LoVo (cell line): ENCODE data around the gene GZMM.

Experiments used
- DNase-seq: peaks from one replicate; pipeline ENCODE4 v3.0.0-alpha.2; 2016; ENCODE audit warnings: low spot score

Gene GZMM

DNA sequence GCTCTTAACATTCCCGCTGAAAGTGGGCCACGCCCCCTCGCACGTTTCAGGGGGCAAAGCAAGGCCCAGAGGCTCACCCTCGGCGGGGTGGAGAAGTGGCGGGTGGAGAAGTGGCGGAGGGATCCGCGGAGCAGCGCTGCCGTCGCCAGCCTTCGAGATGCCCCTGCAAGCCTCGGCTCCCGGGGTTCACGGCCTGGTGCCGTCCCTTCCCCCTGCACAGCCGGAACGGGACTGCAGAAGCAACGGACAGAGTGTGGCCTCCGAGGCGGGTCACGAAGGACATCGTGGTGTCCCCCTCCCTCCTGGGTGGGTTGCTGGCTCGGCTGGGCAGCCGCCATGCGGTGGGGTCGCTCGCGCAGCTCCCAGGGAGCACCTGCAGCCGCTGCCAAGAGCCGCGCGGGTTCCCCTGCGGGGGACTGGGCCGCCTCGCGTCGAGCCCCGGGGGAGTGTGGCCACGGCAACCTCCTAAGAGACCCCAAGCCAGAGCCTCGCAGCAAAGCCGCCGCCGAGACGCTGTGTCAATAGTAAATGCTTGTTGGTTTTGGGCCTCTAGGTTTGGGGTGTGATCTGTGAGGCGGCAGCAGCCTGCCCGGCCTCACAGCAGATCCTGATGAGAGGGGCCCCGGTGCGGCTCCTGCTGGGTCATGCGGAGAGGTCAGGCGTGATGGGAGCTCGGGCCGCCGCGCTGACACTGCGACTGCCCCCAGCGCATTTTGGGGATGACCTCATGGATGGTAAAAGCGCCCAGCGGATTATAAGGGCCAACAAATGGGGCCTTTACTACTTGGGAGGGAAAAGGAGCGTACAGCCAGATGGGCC is 31.1 kb upstream of the GZMM start:
- no peak for DNase-seq

DNA sequence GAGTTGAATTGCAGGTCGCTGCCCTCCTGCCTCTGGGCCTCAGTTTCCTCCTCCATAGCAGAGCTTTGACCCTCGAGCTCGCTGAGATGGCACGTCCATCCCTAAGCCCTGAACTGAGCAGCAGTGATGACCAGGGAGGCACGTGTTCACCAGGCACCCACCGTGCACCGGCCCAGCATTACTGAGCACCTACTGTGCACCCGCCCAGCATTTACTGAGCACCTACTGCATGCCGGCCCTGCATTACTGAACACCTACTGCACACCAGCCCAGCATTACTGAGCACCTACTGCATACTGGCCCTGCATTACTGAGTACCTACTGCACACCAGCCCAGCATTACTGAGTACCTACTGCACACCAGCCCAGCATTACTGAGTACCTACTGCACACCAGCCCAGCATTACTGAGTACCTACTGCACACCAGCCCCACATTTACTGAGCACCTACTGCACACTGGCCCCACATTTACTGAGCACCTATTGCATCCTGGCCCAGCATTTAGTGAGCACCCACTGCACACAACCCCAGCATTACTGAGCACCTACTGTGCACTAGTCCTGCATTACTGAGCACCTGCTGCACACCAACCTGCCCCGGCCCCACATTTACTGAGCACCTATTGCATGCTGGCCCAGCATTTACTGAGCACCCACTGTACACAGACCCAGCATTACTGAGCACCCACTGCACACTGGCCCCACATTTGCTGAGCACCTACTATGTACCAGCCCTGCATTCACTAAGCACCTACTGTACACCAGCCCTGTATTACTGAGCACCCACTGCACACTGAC is 30.3 kb upstream of the GZMM start:
- DNase-seq = no peak

DNA sequence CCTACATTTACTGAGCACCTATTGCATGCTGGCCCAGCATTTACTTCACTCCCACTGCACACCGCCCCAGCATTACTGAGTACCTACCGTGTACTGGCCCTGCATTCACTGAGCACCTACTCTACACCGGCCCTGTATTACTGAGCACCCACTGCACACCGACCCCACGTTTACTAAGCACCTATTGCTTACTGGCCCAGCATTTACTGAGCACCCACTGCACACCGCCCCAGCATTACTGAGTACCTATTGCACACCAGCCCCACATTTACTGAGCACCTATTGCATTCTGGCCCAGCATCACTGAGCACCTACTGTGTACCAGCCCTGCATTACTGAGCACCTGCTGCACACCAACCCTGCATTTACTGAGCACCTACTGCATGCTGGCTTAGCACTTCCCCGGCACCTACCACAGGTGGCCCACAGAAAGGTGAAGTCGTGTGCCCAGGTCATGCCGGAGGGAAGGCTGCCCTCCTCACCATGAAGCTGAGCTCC is 29.6 kb upstream of the GZMM start:
- no peak for DNase-seq

DNA sequence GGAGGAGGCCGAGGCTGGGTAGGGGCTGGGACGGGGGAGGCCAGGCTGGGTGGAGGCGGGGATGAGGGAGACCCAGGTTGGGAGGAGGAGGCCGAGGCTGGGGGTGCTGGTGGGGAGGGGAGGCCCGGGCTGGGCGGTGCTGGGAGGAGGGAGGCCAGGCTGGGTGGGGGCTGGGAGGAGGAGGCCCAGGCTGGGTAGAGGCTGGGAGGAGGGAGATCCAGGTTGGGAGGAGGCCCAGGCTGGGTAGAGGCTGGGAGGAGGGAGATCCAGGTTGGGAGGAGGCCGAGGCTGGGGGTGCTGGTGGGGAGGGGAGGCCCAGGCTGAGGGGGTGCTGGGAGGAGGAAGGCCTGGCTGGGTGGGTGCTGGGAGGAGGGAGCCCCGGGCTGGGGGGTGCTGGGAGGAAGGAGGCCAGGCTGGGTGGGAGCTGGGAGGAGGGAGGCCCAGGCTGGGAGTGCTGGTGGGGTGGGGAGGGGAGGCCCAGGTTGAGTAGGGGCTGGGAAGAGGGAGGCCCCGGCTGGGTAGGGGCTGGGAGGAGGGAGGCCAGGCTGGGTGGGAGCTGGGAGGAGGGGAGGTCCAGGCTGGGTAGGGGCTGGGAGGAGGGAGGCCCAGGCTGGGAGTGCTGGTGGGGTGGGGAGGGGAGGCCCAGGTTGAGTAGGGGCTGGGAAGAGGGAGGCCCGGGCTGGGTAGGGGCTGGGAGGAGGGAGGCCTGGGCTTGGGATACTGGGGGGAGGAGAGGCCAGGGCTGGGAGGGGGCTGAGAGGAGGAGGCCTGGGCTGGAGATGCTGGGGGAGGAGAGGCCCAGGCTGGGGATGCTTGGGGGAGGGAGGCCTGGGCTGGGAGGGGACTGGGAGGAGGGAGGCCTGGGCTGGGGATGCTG is 25.9 kb upstream of the GZMM start:
- DNase-seq = no peak

DNA sequence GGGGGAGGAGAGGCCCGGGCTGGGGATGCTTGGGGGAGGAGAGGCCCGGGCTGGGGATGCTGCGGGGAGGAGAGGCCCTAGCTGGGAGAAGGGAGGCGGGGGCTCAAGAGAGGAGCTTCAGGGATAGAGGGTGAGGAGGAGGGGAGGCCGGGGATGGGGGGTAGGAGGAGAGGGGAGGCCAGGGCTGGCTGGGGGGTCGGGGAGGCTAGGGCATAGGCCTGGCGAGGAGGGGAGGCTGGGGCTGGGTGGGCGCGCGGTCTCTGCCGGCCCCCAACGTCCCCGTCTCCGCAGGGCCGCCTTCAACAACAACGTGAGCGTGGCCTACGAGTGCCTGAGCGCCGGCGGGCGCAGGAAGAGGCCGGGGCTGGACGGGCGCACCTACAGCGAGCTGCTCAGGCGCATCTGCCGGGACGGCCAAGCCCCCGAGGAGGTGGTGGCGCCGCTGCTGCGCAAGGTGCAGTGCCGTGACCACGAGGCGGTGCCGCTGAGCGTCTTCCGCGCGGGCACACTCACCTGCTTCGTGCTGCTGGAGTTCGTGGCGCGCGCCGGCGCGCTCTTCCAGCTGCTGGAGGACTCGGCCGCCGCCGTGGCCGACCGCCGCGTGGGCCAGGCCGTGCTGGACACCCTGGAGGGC is 25.1 kb upstream of the GZMM start:
- no peak for DNase-seq

DNA sequence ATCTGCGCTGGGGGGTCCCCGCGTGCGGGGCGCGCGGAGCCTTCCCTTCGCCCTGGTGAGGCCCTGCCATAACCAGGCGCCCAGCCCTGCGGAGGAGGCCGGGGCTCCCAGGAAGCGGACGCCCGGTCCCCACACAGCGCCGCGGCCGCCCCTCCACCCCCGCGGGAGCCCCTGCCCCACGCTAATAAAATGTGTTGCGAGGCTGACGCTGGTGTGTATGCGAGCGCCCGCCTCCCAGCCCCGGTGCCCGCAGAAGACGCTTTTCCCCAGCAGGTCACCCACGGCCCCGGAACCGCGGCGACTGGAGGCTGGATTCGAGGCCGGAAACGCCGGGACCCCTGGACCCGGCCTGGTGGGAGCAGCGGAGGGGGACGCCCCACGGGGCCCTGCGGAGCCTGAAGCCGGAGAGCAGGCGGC is 24.4 kb upstream of the GZMM start:
- DNase-seq = no peak

DNA sequence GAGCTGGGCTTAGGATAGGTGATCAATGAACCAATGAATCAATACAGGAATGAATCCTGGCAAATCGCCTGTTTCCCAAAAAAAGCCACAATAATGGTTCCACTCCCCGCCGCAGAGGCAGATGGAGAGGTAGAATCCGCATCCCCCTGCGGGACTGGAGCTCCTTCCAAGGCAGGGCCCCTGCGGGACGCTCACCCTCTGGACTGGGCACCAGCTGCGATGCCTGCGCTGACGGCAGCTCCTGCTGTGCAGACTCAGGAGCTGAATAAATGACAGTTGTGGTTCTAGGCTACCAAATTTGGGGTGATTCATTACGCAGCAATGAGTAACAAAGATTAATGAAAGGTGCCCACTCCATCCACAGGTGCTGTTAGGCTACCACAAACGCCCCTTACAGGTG is 21.1 kb upstream of the GZMM start:
- DNase-seq = no peak

DNA sequence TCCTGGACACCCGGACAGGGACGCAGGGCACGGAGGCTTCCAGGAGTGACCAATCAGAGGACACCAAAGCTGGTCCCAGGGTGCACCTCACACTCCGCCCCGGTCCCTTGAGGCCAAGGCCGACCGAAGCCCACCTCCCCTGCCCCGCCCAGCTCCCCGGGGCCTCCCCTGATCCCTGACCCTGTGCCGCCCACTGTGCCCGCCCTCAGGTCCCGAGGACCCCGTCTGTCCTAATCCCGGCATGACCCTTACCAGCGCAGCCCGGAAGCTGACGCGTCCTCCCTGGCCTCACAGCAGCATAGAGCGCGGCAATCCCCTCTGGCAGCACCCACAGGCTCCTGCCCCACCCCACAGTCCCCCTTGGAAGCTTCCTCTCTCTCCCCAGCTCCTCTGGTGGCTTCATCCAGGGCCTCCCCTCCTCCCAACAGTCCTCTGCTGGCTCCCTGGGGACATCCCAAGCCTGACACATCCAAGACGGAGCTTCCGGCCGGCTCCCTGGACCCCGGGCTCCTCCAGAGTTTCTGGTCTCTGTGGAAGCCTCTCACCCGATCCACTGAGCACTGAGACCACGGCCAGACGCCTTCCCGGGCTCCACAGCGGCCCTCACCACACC is 19.7 kb upstream of the GZMM start:
- DNase-seq = no peak

DNA sequence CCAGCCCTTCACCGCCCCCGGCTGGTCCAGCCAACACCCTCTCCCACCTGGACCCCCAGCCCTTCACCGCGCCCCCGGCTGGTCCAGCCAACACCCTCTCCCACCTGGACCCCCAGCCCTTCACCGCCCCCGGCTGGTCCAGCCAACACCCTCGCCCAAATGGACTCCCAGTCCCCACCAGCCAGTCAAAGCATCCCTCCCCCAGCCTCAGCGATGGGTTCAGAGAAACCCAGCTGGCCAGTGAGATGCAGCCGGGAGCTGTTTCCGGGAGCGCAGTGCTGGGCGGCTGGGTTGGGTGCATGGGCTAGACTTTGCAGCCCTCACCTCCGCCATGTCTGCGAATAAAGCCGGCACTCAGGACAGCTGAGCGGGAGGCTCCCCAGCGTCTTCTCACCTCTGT is 18.8 kb upstream of the GZMM start:
- DNase-seq = no peak

DNA sequence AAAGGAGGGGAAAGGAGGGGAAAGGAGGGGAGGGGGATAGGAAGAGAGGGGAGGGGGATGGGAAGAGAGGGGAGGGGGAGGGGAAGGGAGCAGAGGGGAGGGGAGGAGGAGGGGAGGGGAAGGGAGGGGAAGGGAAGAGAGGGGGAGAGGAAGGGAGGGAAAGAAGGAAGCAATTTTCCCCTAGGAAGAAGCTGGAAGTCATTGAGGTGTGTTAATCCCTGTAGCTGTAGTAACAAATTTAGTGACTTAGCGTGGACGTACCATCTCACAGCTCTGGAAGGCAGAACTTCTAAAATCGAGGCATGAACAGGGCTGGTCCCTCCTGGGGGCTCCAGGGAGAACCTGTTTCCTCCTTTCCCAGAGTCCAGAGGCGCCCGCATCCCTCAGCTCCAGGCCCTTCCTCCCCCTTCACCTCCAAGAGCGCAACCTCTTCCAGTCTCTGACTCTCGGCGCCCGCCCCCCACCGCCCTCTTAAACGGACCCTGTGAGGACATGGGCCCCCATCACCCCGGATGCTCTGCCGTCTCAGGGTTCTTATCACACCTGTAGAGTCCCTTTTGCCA is 17.9 kb upstream of the GZMM start:
- DNase-seq = no peak

DNA sequence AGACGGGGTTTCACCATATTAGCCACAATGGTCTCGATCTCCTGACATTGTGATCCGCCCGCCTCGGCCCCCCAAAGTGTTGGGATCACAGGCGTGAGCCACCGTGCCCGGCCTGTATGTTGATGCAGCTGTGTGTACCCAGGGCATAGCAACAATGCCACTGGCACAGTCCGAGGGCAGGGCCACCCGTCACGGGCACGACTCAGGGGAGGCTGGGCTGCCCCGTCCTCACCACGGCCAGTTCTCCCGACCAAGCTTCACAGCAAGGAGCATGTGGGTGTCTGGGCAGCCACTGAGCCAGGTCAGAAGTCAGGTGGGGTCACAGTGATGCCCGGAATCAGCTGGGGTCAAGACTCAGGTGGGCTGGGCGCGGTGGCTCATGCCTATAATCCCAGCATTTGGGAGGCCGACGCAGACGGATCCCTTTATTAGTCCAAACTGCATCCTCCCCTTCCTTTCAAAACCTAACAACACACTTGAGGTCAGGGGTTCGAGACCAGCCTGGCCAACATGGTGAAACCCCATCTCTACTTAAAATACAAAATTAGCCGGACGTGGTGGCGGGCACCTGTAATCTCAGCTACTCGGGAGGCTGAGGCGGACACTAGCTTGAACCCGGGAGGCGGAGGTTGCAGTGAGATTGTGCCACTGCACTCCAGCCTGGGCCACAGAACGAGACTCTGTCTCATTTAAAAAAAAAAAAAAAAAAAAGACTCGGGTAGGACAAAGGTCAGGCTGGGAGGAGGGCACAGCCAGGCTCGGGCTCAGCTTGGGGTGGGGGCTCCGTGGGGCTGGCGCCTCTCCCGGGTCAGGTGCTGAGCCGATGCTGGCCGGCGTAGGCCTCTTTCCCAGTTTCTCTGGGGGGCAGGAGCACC is 13.5 kb upstream of the GZMM start:
- no peak for DNase-seq

DNA sequence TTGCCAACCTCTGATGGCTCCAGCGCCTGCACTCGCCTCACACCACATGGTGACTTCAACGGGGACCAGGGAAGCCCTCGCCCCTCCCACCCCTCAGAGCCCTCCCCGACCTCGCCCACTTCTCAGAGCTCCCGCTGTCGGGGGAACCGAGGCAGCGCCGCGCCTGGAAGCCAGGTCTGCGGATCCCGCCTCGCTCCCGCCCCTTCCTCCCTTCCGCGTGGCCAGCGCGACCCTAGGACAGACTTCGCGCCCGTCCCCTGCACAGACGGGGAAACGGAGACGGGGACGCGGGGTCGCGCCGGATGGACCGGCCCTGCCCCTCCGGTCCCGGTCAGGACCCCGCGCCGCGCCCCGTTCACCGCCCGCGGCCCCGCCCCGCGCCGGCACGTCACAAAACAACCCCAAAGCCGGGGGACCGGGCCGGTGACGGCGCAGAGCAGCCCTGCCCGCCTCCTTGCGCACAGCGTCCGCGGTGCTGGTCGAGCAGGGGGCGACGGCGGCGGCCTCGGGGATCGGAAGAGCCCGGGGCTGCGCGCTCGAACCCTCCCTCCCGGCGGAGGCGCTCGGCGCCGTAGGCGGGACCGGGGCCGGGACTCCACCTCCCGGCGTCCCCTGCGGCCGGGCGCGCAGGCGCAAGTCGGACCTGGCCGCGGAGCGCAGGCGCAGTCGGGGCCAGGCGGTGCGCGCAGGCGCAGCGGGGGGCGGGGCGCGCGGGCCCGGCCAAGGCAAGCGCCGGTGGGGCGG is 12.7 kb upstream of the GZMM start:
- DNase-seq = peak; percentile 89

DNA sequence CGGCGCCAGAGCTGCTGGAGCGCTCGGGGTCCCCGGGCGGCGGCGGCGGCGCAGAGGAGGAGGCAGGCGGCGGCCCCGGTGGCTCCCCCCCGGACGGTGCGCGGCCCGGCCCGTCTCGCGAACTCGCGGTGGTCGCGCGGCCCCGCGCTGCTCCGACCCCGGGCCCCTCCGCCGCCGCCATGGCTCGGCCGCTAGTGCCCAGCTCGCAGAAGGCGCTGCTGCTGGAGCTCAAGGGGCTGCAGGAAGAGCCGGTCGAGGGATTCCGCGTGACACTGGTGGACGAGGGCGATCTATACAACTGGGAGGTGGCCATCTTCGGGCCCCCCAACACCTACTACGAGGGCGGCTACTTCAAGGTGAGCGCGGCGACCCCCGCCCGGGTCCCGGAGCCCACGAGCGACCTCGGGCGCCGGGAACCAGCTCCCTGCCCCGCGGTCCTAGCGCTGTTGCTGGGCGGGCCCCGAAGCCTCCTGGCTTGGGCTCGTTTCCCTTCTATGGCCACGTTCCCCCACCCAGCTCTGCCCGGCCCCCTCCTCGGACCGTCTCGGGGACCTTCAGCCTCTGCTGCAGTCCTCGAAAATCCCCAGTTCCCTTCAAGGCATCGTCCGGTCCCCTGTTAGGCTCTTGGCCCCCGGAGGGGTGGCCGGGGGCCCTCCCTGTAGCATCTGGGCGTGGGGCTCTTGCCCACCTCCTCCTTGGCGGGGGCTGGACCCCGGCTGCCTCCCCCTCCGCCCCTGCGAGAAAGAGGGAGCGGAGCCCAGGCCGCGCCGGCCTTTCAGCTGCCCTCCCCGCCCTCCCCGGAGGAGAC is 11.9 kb upstream of the GZMM start, which contains the start of gene CDC34:
Gene CDC34, plus strand, starts transcription at position 8 of the 808 bp plus-strand sequence. Its CDS starts 172 bp downstream, at position 180.
- DNase-seq = no peak

DNA sequence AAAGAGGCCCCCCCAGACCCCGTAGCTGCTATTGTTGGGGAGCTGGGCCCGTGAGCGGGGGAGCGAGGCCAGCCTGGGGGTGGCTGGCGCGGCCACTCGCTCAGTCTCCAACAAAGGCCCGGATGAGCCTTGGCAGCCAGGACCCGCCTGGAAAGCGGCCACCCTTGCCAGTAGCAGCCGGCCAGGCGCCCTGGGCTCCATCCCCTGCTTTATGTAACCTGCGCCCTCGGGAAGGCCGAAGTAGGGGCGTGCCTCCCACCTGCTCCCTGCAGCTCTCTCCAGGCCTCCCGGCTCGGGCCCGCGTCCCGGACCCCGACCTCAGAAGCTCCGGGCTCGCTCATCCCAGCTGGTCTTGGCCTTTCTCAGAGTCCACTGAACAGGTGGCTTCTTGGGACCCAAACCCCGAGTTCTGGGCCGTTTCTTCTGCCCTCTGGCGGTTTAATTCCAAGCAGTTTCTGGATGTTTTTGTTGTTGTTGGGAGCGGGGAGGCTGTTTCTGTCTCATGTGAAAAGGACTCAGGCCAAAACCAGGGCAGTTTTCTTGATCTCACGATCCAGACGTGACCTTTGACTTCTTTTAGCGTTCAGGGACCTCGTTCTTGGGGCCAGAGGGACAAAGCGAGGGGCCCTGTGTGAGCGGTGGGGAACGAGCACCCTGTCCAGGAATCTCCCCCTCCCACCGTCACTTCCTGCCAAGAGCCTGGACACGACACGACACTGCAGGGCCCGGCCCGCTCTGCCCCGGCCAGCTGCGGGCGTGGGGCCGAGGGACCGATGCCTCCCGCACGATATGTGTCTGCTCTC is 11.1 kb upstream of the GZMM start:
- peak; percentile 35 for DNase-seq

DNA sequence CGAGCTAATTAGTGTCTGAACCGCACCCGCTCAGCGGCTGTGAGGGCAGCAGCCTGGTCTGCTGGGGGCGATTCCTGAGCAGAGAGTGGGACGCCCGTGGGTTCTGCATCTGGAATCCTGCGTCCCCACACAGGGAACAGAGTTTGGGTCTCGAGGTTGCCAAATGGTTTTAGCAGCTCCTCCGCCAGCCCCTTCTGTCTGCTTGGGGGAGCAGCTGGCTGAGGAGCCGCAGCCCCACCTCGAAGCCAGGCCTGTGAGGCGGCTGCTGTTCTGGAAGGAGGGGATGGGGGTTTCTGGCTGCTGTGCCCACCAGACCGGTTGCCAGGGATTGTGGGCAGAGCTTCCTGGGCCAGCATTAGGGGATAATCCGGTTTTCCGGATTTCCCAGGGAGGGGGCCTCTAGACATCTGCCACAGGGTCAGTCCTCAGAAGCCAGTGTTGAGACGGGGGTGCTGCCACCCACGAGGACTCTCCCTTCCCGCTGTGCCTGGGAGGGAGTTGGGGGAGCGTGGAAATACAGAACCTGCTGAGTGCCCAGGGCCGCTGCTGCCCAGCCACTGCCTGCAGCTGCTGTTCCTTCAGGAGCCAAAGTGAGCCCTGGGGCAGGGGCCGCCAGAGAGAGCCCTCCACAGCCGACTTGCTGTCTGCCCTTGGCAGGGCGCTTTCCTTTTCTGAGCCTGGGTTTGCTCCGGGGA is 10.3 kb upstream of the GZMM start:
- no peak for DNase-seq

DNA sequence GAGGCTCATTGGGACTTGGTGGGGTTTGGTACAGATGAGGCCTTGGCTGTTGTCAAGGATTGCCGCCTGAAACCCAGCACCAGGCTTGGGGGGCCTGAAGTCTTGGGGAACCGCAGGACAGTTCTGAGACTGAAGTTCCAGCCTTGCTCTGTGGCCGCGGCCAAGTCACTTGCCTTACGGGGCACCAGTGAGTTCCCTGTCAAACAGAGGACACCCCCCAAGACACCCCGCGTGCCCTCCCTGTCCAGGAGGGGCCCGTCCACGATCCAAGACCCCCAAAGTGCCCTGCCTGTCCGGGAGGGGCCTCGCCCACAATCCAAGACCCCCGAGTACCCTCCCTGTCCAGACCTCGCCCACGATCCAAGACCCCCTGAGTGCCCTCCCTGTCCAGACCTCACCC is 9.8 kb upstream of the GZMM start:
- no peak for DNase-seq
